GM12891 (cell line): ENCODE results near the gene SLC29A2.

Source experiments
- POLR2A ChIP-seq: IDR thresholded peaks from 2 replicates; pipeline ENCODE4 v1.6.1; 2011; ENCODE audit warnings: low read depth, low read length, control low read depth
- POLR2AphosphoS5 ChIP-seq: IDR thresholded peaks from 2 replicates; pipeline ENCODE4 v1.6.1; 2011; ENCODE audit warnings: low read depth, low read length, control low read depth
- POU2F2 ChIP-seq: IDR thresholded peaks from 2 replicates; pipeline ENCODE4 v1.6.1; 2011; ENCODE audit warnings: low read depth, mild to moderate bottlenecking, control low read depth, low read length, moderate library complexity
- SPI1 ChIP-seq: IDR thresholded peaks from 2 replicates; pipeline ENCODE4 v1.6.1; 2011; ENCODE audit warnings: low read depth, low read length, control low read depth
- TAF1 ChIP-seq: IDR thresholded peaks from 2 replicates; pipeline ENCODE4 v1.6.1; 2011; ENCODE audit warnings: low read depth, low read length, control low read depth

GRCh38 chr11:66321606-66322005, 50.0 kb downstream of the SLC29A2 start:
- TF ChIP-seq POU2F2 (no peak), POLR2AphosphoS5 (no peak), POLR2A (no peak), TAF1 (no peak), SPI1 (no peak)
